ENCODE measurements around the gene LDLRAD4. TPM values are rescaled to one million over a fixed set of nuclear protein-coding genes. Genes with fewer than 3 reads are reported as not detected.
A peak's percentile ranks its signal among the peaks of the same experiment; 100 is the strongest.

LDLRAD4 gene
- total and polyA plus RNA-seq, 11 donors, result 10.4 to 44.0 (median 29.6) TPM

DNA sequence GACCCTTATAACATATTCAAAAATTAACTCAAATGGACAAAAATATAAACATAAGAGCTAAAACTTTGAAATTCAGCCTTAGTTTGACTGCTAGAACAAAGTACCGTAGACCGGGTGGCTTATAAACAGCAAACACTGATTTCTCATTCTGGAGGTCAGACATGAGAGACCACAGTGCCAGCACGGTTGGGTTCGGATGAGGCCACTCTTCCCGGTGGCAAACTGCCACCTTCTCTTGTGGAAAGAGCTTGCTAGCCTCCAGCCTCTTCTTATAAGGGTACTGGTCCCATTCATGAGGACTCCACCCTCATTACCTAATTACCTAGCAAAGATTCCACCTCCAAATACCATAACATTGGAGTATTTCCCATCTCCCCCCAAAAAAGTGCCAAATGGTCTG is 416.5 kb downstream of the LDLRAD4 start:
- H3K27ac ChIP-seq, result peak overlapping the region in 4 of 12 donors; percentile 17 to 47 (median 32)
- no peak for TF ChIP-seq POLR2A (IDR thresholded peaks at IDR 0.05)
- TF ChIP-seq, protein P1, sequence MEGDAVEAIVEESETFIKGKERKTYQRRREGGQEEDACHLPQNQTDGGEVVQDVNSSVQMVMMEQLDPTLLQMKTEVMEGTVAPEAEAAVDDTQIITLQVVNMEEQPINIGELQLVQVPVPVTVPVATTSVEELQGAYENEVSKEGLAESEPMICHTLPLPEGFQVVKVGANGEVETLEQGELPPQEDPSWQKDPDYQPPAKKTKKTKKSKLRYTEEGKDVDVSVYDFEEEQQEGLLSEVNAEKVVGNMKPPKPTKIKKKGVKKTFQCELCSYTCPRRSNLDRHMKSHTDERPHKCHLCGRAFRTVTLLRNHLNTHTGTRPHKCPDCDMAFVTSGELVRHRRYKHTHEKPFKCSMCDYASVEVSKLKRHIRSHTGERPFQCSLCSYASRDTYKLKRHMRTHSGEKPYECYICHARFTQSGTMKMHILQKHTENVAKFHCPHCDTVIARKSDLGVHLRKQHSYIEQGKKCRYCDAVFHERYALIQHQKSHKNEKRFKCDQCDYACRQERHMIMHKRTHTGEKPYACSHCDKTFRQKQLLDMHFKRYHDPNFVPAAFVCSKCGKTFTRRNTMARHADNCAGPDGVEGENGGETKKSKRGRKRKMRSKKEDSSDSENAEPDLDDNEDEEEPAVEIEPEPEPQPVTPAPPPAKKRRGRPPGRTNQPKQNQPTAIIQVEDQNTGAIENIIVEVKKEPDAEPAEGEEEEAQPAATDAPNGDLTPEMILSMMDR (IDR thresholded peaks at IDR 0.05), result no peak
- H3K4me1 ChIP-seq, result peaks cover 0 to 33% (median 8%) of the 10 kb centered on the region in 12 donors
- no peaks in the 10 kb centered on the region for H3K27me3 ChIP-seq
- no peaks in the 10 kb centered on the region for H3K36me3 ChIP-seq
- peaks cover 0 to 5% (median 0%) of the 10 kb centered on the region in 12 donors for H3K9me3 ChIP-seq
- DNase-seq, result peak in 4 of 5 donors; percentile 44 to 80 (median 62)
- intact Hi-C loops (cut with DNase I), result loop anchor here in 5 of 10 donors (10.0 kb wide), 4 partner anchors 90 to 520 kb away; partner anchors contain the start of genes FAM210A (in 3 of the 5) and RNMT (in 3 of the 5)
- WGBS, 4 donors, result 44 to 63% (median 50%) methylated on average over 5 of the region's 5 CpGs
- no peak overlapping the region for H3K4me3 ChIP-seq
- peak; percentile 40 to 69 (median 62) for ATAC-seq

DNA sequence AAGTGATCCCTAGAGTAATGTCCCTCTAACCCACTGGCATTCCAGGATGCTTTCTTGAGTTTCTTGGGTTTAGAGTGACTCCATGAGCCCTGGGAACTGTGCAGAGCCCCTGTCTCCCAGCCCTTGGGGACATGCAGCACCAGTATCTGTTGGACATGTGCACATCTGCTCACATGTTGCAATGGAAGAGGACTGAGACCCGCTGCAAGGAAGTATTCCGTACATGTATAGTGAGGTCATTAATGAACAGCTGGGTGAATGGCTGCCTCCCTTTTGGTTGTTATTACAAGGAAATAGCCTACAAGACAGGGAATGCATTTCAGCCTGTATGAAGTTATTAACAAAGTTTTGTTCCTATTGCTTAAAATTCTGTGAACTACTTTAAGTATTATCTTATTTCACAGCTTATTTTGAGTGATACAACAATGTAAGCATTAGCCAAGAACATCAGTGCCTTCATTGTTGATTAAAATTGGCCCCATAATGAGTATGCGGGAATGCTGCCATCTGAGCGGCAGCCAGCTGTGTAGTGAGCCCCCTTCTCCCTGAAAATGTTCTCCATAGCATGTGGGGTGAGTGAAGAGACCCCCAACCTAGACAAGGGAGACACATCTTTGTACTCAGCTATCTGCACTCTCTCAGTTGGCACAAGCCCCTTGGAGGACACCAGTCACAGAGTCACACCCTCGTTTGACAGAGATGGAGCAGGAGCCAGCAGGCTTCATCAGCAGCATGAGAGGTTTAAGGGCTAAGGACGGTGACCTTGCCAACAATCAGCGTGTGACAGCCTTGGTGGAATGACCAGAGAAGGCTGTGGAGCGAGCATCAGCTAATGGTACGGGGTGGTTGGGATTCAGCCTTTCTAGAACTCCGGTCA is 420.4 kb downstream of the LDLRAD4 start:
- intact Hi-C loops (cut with DNase I), result loop anchor here in 5 of 10 donors (10.0 kb wide), 4 partner anchors 86 to 524 kb away; partner anchors contain the start of genes FAM210A (in 3 of the 5) and RNMT (in 3 of the 5)
- no peaks in the 10 kb centered on the region for H3K36me3 ChIP-seq
- WGBS, 4 donors, result 46 to 62% (median 56%) methylated on average over 10 of the region's 10 CpGs
- TF ChIP-seq, protein P1 (IDR thresholded peaks at IDR 0.05), result no peak
- no peak for TF ChIP-seq POLR2A (IDR thresholded peaks at IDR 0.05)
- peak; percentile 53 to 74 (median 62) for ATAC-seq
- H3K4me1 ChIP-seq, result peaks cover 0 to 59% (median 19%) of the 10 kb centered on the region in 12 donors
- H3K4me3 ChIP-seq, result no peak overlapping the region
- no peaks in the 10 kb centered on the region for H3K9me3 ChIP-seq
- no peaks in the 10 kb centered on the region for H3K27me3 ChIP-seq
- peak overlapping the region in 6 of 12 donors; percentile 30 to 87 (median 46) for H3K27ac ChIP-seq
- DNase-seq, result peak in 3 of 5 donors; percentile 50 to 79 (median 71)

DNA sequence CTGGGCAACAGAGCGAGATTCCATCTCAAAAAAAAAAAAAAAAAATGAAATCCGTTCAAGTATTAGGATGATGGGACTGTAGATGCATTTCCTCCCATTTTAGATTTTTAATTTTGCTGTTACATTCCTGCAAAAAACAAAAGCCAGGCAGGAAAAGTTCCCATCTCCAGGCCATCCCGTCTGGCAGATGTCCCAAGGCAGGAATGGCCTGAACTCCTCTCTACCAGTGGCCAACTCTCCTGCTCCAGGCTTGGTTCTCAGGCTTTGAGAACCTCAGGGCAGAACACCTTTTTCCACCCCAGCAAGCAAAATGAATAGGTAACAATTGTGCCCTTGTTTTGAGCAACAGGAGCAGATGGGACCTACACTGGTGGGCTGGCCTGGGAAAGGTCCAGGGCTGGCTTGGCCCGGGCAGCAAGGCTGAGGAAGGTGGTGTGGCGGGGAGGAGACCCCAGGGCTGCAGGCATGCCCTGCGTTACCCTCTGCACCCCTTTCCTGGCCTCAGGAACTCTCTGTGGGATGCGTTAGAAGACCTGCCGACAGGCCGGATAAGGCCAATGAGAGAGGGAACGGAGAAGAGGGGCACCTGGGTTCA is 421.8 kb downstream of the LDLRAD4 start:
- TF ChIP-seq, protein P1 (IDR thresholded peaks at IDR 0.05), result no peak
- no peak for TF ChIP-seq POLR2A (IDR thresholded peaks at IDR 0.05)
- Histone ChIP-seq H3K4me3 (no peak overlapping the region), H3K27me3 (no peaks in the 10 kb centered on the region), H3K36me3 (peaks cover 0 to 9% (median 5%) of the 10 kb centered on the region in 9 donors), H3K4me1 (peaks cover 0 to 51% (median 19%) of the 10 kb centered on the region in 12 donors), H3K9me3 (no peaks in the 10 kb centered on the region), H3K27ac (peak overlapping the region in 9 of 12 donors; percentile 66 to 90 (median 79))
- WGBS, 4 donors, result 66 to 74% (median 70%) methylated on average over 10 of the region's 10 CpGs
- intact Hi-C loops (cut with DNase I), result loop anchor here in 5 of 10 donors (5.0 to 10.0 kb wide), 2 partner anchors 84 to 87 kb away; partner anchors contain the start of genes FAM210A (in 5 of the 5) and RNMT (in 5 of the 5)
- ATAC-seq (peak in 1 of 4 donors; percentile 16), DNase-seq (no peak)
